Upper lobe of right lung (tissue), 1 donor: Measurements from ENCODE around the gene ZNF283. TPM values are rescaled to one million over a fixed set of nuclear protein-coding genes. Genes with fewer than 3 reads are reported as not detected.
"Not testable (repeated sequence)": the region's sequence is repeated elsewhere in the genome, so short reads cannot be mapped to it uniquely, and the experiment has no call there.

ENCODE experiments used
- ATAC-seq: fragments of 200-7000 bp; cut with Tn5 transposase; one replicate; pipeline ENCODE4 v1.9.1; 2020; ENCODE audit warnings: mild to moderate bottlenecking, moderate library complexity
- DNase-seq: peaks from one replicate; pipeline ENCODE4 v3.0.0-alpha.2; 2020
- H3K27ac ChIP-seq: fragments of 200-600 bp; one replicate; pipeline ENCODE4 v1.8.0; 2022
- H3K27me3 ChIP-seq: fragments of 200-600 bp; one replicate; pipeline ENCODE4 v1.8.0; 2022; ENCODE audit warnings: mild to moderate bottlenecking
- H3K36me3 ChIP-seq: fragments of 200-600 bp; one replicate; pipeline ENCODE4 v1.8.0; 2022
- H3K4me1 ChIP-seq: fragments of 200-600 bp; one replicate; pipeline ENCODE4 v1.8.0; 2022
- H3K4me3 ChIP-seq: fragments of 200-600 bp; one replicate; pipeline ENCODE4 v1.8.0; 2022; ENCODE audit warnings: mild to moderate bottlenecking
- H3K9me3 ChIP-seq: fragments of 200-600 bp; one replicate; pipeline ENCODE4 v1.8.0; 2022
- CTCF ChIP-seq: fragments of 200-600 bp; IDR thresholded peaks from one replicate; pipeline ENCODE4 v1.8.0; 2022; ENCODE audit warnings: antibody characterized with exemption
- intact Hi-C: fragments of 100-400 bp; cut with DNase I; formaldehyde crosslinking; loops from one replicate; pipeline ENCODE4 v1.11.0; 2022
- total RNA-seq: library from RNA; stranded (reverse); fragmentation: NEBNext Ultra II Directional; extraction: Animal tissue kit (Norgen Biotek cat#: 25700); gene quantifications from one replicate; pipeline ENCODE4 v1.2.1, GENCODE V29; 2021
- donor health status: DM: no; HTN: yes; CAD: no; lungs with severe emphysema.

ZNF283 gene
- total RNA-seq, 1 donor from 2014 or later, result 11.7 TPM

- no peak for ATAC-seq
- peak overlapping the region; percentile 48 for H3K4me3 ChIP-seq
These were observed 6.3 kb upstream of the ZNF283 start for GRCh38 chr19:43820884-43821215.

GRCh38 chr19:43823856-43824255, 3.3 kb upstream of the ZNF283 start:
- DNase-seq, H3K27ac ChIP-seq, H3K9me3 ChIP-seq, H3K4me3 ChIP-seq, H3K4me1 ChIP-seq, H3K36me3 ChIP-seq, intact Hi-C loops, H3K27me3 ChIP-seq, ATAC-seq: not testable (repeated sequence)

More at GRCh38 chr19:43820884-43821215, 6.3 kb upstream of the ZNF283 start:
- DNase-seq, result no peak
- Histone ChIP-seq H3K4me1 (no peaks in the 10 kb centered on the region), H3K9me3 (no peaks in the 10 kb centered on the region), H3K36me3 (no peaks in the 10 kb centered on the region), H3K27ac (no peak overlapping the region), H3K27me3 (peaks cover 5% of the 10 kb centered on the region)
- no peak for TF ChIP-seq CTCF
- intact Hi-C loops, result no loop called here

GRCh38 chr19:43824572-43824971, 2.5 kb upstream of the ZNF283 start:
- H3K27ac ChIP-seq, DNase-seq, ATAC-seq, H3K9me3 ChIP-seq, H3K4me1 ChIP-seq, H3K4me3 ChIP-seq, H3K27me3 ChIP-seq, H3K36me3 ChIP-seq, intact Hi-C loops: not testable (repeated sequence)

- H3K9me3 ChIP-seq, result peaks cover 90% of the 10 kb centered on the region
- no peak overlapping the region for H3K4me3 ChIP-seq
- TF ChIP-seq CTCF, result no peak
- peaks cover 74% of the 10 kb centered on the region for H3K36me3 ChIP-seq
- DNase-seq (no peak), ATAC-seq (no peak)
- H3K27ac ChIP-seq, result no peak overlapping the region
- intact Hi-C loops, result no loop called here
- H3K27me3 ChIP-seq, result no peaks in the 10 kb centered on the region
- no peaks in the 10 kb centered on the region for H3K4me1 ChIP-seq
These were observed 12.0 kb downstream of the ZNF283 start for GRCh38 chr19:43839139-43839538.

- DNase-seq, result no peak
- Histone ChIP-seq H3K4me1 (no peaks in the 10 kb centered on the region), H3K27me3 (no peaks in the 10 kb centered on the region), H3K27ac (no peak overlapping the region), H3K9me3 (peaks cover 84% of the 10 kb centered on the region), H3K36me3 (peaks cover 53% of the 10 kb centered on the region), H3K4me3 (no peak overlapping the region)
- no peak for ATAC-seq
- no peak for TF ChIP-seq CTCF
- intact Hi-C loops, result no loop called here
These were observed 14.9 kb downstream of the ZNF283 start for GRCh38 chr19:43842007-43842406.

GRCh38 chr19:43847246-43847645, 20.1 kb downstream of the ZNF283 start:
- ATAC-seq, result no peak
- H3K36me3 ChIP-seq, result peaks cover 15% of the 10 kb centered on the region
- TF ChIP-seq CTCF, result no peak
- no peak overlapping the region for H3K27ac ChIP-seq
- H3K4me1 ChIP-seq, result no peaks in the 10 kb centered on the region
- DNase-seq, result no peak
- peaks cover 85% of the 10 kb centered on the region for H3K9me3 ChIP-seq
- no peak overlapping the region for H3K4me3 ChIP-seq
- H3K27me3 ChIP-seq, result no peaks in the 10 kb centered on the region
- intact Hi-C loops, result no loop called here

GRCh38 chr19:43847884-43848283, 20.8 kb downstream of the ZNF283 start:
- ATAC-seq, result no peak
- Histone ChIP-seq H3K9me3 (peaks cover 81% of the 10 kb centered on the region), H3K27ac (no peak overlapping the region), H3K4me3 (no peak overlapping the region), H3K27me3 (no peaks in the 10 kb centered on the region), H3K36me3 (peaks cover 11% of the 10 kb centered on the region), H3K4me1 (no peaks in the 10 kb centered on the region)
- DNase-seq, result no peak
- TF ChIP-seq CTCF, result no peak
- intact Hi-C loops, result no loop called here
